ENCODE data around the gene CEP128.

CEP128 gene

DNA sequence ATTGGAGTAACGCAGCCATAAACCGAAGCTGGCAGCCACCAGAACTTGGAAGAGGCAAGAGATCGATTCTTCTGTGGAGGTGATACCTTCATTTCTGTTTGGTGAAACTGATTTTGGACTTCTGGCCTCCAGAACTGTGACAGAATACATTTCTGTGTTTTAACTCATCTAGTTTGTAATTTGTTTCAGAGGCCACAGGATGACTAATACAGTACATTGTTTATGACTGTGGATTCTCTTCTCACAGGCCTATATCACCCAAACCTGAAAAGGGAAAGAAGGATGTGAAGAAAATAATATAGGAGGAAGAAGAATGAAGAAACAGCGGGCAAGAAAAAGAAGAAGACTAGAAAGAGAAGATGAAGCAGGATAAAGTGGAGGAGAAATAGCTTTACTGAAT, 466.5 kb downstream of the CEP128 start:
- DNase-seq (ENCODE audit: low read depth): no peak

DNA sequence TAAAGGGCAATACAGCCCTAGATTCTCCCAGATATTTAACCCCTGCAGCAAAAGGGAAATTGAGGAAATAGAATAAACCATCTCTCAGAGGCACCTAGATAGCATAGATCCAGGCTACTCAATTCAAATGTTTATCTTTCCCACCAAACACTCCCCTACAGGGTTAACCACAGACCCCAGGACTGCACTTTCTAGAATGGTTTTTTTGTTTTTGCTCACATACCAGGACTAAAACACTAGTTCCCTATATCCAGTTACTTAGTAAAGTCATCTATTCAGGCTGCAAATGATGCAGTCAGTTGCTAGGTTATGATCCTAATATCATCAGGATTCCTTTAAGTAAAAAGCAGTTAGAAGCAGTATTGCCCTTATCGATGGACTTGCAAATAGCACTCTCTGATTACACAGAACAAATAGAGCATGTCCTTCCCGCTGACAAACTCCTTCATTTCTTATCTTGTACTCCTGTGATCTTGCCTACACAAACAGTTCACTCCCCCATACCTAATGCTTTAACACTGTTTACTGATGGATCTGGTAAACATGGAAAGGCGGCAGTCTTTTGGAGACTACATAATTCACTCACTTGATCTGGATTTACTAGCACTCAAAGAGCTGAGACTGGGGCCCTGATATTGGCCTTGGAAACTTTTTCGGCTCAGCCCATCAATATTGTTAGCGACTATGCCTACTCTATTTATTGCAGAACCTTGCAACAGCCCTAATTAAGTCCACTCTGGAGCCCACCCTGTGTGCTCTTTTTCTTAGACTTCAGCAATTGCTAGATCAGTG, 473.0 kb downstream of the CEP128 start:
- no peak for DNase-seq (ENCODE audit: low read depth)

DNA sequence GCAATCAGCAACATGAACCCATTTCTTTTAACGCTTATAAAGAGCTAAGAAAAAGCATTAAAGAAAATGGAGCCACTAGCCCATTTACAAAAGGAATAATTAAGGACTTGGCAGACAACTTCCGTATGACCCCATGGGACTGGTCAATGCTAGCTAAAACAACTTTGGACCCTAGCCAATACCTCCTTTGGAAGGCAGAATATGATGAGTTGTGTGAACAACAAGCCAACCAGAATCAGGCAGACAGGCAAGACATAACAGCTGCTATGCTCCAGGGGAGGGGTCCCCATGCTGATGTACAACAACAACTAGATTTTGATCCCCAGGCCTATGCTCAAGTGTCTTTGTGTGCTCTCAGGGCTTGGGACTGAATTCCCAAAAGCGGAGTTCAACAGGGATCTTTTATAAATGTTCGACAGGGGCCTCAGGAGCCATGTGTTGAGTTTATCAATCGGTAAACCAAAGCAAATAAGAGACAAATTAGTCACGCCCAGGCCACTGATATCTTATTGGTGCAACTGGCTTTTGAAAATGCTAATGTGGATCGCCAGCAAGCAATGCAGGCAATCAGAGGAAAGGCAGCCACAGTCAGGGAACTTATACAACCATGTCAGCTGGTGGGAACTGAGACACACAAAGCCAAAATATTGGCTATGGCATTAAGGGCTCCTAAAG, 475.9 kb downstream of the CEP128 start:
- no peak for DNase-seq (ENCODE audit: low read depth)

DNA sequence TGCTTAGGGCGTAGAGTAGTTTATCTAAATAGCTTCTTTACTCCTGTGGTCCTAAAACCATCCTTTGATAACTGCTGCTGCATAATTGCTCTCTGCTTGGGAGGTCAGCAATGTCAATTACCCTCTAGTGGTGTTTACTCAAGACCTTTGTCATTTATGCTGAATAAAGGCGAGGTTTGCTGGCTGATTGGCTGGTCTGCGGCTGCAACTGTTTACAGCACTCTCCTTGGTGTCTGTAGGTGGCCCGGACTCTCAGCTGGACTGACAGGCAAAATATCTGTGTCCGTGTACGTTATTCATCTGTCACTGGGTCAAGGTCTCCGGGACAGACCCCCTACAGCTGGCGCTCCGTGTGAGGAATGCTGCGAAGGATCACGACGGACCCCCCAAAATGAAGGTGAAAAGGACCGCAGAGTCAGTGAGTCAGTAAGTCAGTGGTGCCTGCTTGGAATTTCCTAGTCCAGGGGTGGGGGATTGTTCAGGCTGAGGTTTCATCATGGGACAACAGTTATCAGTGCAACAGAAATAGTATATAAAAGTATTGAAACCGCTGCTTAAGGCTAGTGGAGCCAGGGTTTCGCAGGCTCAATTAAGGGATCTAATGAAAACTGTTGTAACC, 476.9 kb downstream of the CEP128 start:
- no peak for DNase-seq (ENCODE audit: low read depth)

DNA sequence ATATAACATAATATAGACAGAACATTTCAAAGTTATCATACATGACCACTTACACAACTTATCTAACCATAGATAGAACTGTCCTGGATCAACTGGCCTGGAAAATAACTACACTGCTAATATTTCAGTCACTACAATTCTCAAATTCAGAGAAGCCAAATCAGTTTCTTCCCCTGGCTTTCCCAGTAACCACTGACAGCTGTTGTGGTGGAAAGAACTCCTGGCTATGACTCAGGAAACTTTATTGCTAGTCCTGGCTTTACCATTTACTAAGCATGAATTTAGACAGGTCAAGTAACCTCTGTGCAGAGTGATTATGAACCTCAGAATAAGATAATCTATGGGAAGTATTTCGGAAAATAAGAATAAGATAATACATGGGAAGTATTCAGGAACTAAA, 485.3 kb downstream of the CEP128 start:
- DNase-seq (ENCODE audit: low read depth): no peak

DNA sequence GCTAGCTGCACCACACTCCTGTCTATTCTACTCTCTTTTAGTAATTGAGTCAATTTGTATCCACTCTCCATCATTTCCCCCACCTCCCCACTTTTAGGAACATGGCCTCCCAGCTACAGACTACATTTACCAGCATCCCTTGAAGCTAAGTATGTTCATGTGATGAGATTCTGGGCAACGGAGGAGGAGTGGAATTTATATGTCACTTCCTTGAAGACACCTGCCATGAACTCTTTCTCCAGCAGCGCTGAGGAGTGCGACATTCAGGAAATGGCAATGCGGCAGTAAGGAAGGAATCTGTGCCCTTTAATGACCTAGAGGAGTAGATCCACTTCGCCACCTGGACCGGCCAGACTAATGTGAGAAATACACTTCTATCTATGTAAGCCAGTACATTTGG, 486.5 kb downstream of the CEP128 start:
- DNase-seq (ENCODE audit: low read depth): no peak

DNA sequence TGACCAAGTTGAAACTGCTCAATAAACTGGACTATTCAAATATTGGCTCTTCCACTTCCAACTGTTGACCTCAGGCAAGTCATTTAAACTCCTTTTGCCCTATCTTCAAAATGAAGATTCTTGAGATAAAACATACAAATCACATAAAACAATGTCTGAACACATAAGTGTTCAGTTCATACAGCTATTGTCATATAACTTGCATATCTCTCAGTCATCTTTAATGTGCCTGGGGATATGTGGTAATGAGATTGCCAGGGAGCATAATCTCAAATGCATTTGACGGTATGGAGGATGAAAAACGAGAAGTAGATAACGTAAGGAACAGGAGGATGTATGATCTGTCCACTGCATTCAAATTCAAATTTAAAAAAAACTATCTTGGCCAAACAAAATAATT, 493.3 kb downstream of the CEP128 start:
- no peak for DNase-seq (ENCODE audit: low read depth)

DNA sequence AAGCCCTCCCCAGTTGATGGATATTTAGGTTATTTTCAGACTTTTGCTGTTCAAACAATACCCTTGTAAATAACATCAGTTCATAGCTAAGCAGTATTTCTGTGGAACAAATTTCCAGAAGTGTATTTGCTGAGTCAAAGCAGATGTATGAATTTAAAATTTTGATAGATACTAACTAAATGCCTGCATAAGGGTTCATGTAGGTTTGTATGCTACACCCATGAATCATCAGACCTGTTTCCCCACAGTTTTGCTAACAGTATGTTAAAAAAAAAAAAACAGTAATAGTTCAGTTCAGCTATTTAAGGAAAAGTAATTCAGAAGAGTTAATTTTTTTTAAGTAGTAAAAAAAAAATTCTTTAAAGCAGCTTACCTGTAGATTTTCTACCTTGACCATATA, 494.1 kb downstream of the CEP128 start:
- DNase-seq (ENCODE audit: low read depth): no peak
